Neuronal stem cell (in vitro differentiated cells): Measurements from ENCODE around the gene TPT1.

Source experiments
- DNase-seq: peaks from one replicate; pipeline ENCODE4 v3.0.0-alpha.2; 2013; ENCODE audit warnings: low spot score
- H2AFZ ChIP-seq: one replicate; pipeline ENCODE4 v1.6.1; 2013; ENCODE audit warnings: mild to moderate bottlenecking, low read length, inconsistent platforms
- H2AK5ac ChIP-seq: 2 replicates; pipeline ENCODE4 v1.6.1; 2013; ENCODE audit warnings: low read depth, mild to moderate bottlenecking, inconsistent platforms, low read length, moderate library complexity, mixed read lengths
- H2BK120ac ChIP-seq: 2 replicates; pipeline ENCODE4 v1.6.1; 2013; ENCODE audit warnings: low read depth, mild to moderate bottlenecking, inconsistent platforms, low read length, moderate library complexity, mixed read lengths
- H2BK12ac ChIP-seq: one replicate; pipeline ENCODE4 v1.6.1; 2013; ENCODE audit warnings: low read length, inconsistent platforms
- H2BK15ac ChIP-seq: 2 replicates; pipeline ENCODE4 v1.6.1; 2013; ENCODE audit warnings: mild to moderate bottlenecking, low read length, inconsistent platforms, mixed read lengths
- H2BK5ac ChIP-seq: one replicate; pipeline ENCODE4 v1.6.1; 2013; ENCODE audit warnings: inconsistent platforms, mild to moderate bottlenecking, low read length, moderate library complexity
- H3K14ac ChIP-seq: one replicate; pipeline ENCODE4 v1.6.1; 2013; ENCODE audit warnings: low read length, inconsistent platforms
- H3K18ac ChIP-seq: 2 replicates; pipeline ENCODE4 v1.6.1; 2013; ENCODE audit warnings: low read length, inconsistent platforms
- H3K23ac ChIP-seq: 2 replicates; pipeline ENCODE4 v1.6.1; 2013; ENCODE audit warnings: low read depth, mild to moderate bottlenecking, mixed read lengths, low read length, inconsistent platforms; ENCODE audit not compliant: poor library complexity
- H3K27ac ChIP-seq: replicated peaks from 3 replicates; pipeline ENCODE4 v1.5.1; 2013; ENCODE audit warnings: low read length, inconsistent platforms
- H3K27me3 ChIP-seq, 3 experiments: 2 replicates each; pipeline ENCODE4 v1.6.1; 2013; ENCODE audit warnings: low read length in 3 of 3, mild to moderate bottlenecking in 2 of 3, inconsistent platforms in 1 of 3, low read depth in 1 of 3, mixed read lengths in 1 of 3, moderate library complexity in 1 of 3; ENCODE audit not compliant: control insufficient read depth in 3 of 3, insufficient read depth in 3 of 3
- H3K36me3 ChIP-seq, 2 donors: replicated peaks in 1 of 2; 2 replicates each; pipeline ENCODE4 v1.6.1; 2013; ENCODE audit warnings: low read length in 2 of 2; ENCODE audit not compliant: control insufficient read depth in 2 of 2, insufficient read depth in 2 of 2
- H3K4ac ChIP-seq: 2 replicates; pipeline ENCODE4 v1.6.1; 2013; ENCODE audit warnings: inconsistent platforms, mild to moderate bottlenecking, low read length, moderate library complexity
- H3K4me1 ChIP-seq, 2 donors: 1 replicate in 1 of 2; 2 replicates in 1 of 2; pipeline ENCODE4 v1.6.1; 2013; ENCODE audit warnings: low read length in 2 of 2, low read depth in 1 of 2; ENCODE audit not compliant: control insufficient read depth in 2 of 2, insufficient read depth in 1 of 2
- H3K4me2 ChIP-seq: one replicate; pipeline ENCODE4 v1.6.1; 2013; ENCODE audit warnings: mild to moderate bottlenecking, low read length, inconsistent platforms; ENCODE audit not compliant: insufficient read depth, poor library complexity, severe bottlenecking
- H3K4me3 ChIP-seq, 2 donors: 2 replicates each; pipeline ENCODE4 v1.5.1; 2013; ENCODE audit warnings: low read length in 2 of 2, mild to moderate bottlenecking in 2 of 2, inconsistent platforms in 1 of 2, moderate library complexity in 1 of 2
- H3K79me1 ChIP-seq: one replicate; pipeline ENCODE4 v1.6.1; 2013; ENCODE audit warnings: low read depth, mild to moderate bottlenecking, inconsistent platforms, low read length, moderate library complexity
- H3K9ac ChIP-seq: one replicate; pipeline ENCODE4 v1.6.1; 2013; ENCODE audit warnings: mild to moderate bottlenecking, low read depth, low read length, inconsistent platforms; ENCODE audit not compliant: poor library complexity
- H3K9me3 ChIP-seq, 2 donors: replicated peaks in 1 of 2; 2 replicates each; pipeline versions ENCODE3 to v1.6.1; 2013; ENCODE audit warnings: low read length in 2 of 2, mild to moderate bottlenecking in 2 of 2, inconsistent platforms in 1 of 2, low read depth in 1 of 2, mixed read lengths in 1 of 2, moderate library complexity in 1 of 2; ENCODE audit not compliant: control insufficient read depth in 2 of 2, insufficient read depth in 1 of 2
- H4K8ac ChIP-seq: one replicate; pipeline ENCODE4 v1.6.1; 2013; ENCODE audit warnings: low read depth, mild to moderate bottlenecking, inconsistent platforms, low read length, moderate library complexity
- H4K91ac ChIP-seq: one replicate; pipeline ENCODE4 v1.6.1; 2013; ENCODE audit warnings: low read length, low read depth, mild to moderate bottlenecking, inconsistent platforms; ENCODE audit not compliant: poor library complexity
- WGBS, 2 donors: extraction: QIAGEN DNeasy Blood & Tissue Kit; methylation state at CpG; one replicate each; pipeline ENCODE4 v1.1.7; 2013; ENCODE audit warnings: missing lambda C conversion rate in 2 of 2, mixed read lengths in 1 of 2; ENCODE audit not compliant: insufficient read length in 2 of 2, insufficient replicate concordance in 1 of 2; ENCODE audit errors: extremely low coverage in 2 of 2; 5-methylcytosine and 5-hydroxymethylcytosine counted together

The TPT1 gene

GRCh38 chr13:45331123-45331619 lies 9.8 kb downstream of the TPT1 start:
- Histone ChIP-seq H2BK5ac (no peak overlapping the region), H3K4ac (no peak overlapping the region), H3K4me3 (no peak overlapping the region), H2BK12ac (no peak overlapping the region), H3K4me1 (peaks cover 0 to 3% of the 10 kb centered on the region in 2 donors), H3K4me2 (no peak overlapping the region), H3K36me3 (peaks cover 9 to 26% of the 10 kb centered on the region in 2 donors), H3K9me3 (no peaks in the 10 kb centered on the region), H2AFZ (no peak overlapping the region), H4K8ac (no peak overlapping the region), H2BK15ac (no peak overlapping the region), H3K9ac (no peak overlapping the region), H3K27ac (no peak overlapping the region), H4K91ac (no peak overlapping the region), H2BK120ac (no peak overlapping the region), H3K14ac (no peak overlapping the region), H2AK5ac (no peak overlapping the region), H3K27me3 (no peaks in the 10 kb centered on the region), H3K18ac (no peak overlapping the region), H3K23ac (no peak overlapping the region), H3K79me1 (no peaks in the 10 kb centered on the region)
- no CpG with 5 or more reads among the region's 1 CpG for whole genome bisulfite sequencing, 2 donors
- no peak for DNase-seq

DNA sequence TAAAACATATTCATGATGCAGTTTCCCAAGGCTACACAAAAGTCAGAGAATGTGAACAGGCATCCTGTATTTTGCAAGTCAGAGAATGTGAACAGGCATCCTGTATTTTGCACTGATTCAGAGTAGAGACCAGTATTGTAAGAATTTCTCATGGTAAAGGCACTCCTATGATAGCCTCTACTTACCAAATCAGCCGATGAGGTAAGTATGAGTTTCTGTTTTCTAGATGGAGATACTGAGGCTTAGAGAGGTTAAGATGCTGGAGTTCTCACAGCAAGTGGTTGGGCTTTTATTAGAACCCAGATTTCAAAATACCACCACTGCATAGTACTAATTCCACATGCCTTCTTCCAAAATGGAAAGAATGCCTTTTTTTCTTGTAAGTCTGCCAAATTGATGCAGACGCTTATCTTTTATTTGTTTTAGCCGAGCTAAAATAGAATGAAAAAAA lies 12.3 kb downstream of the TPT1 start:
- Histone ChIP-seq H3K4me1 (peaks cover 0 to 3% of the 10 kb centered on the region in 2 donors), H3K18ac (no peak overlapping the region), H2AK5ac (no peak overlapping the region), H3K4me2 (no peak overlapping the region), H3K79me1 (no peaks in the 10 kb centered on the region), H3K14ac (no peak overlapping the region), H2BK5ac (no peak overlapping the region), H3K9ac (no peak overlapping the region), H4K8ac (no peak overlapping the region), H3K36me3 (peaks cover 0 to 4% of the 10 kb centered on the region in 2 donors), H3K23ac (no peak overlapping the region), H3K4me3 (no peak overlapping the region), H3K27ac (no peak overlapping the region), H3K4ac (no peak overlapping the region), H4K91ac (no peak overlapping the region), H2BK120ac (no peak overlapping the region), H3K27me3 (no peaks in the 10 kb centered on the region), H3K9me3 (no peaks in the 10 kb centered on the region), H2AFZ (no peak overlapping the region), H2BK12ac (no peak overlapping the region), H2BK15ac (no peak overlapping the region)
- WGBS, 2 donors: no CpG with 5 or more reads among the region's 3 CpGs
- no peak for DNase-seq

- Histone ChIP-seq H3K4me3 (no peak overlapping the region), H4K91ac (no peak overlapping the region), H2BK15ac (no peak overlapping the region), H3K27ac (no peak overlapping the region), H2BK12ac (no peak overlapping the region), H3K14ac (no peak overlapping the region), H3K18ac (no peak overlapping the region), H3K4ac (no peak overlapping the region), H4K8ac (no peak overlapping the region), H3K27me3 (no peaks in the 10 kb centered on the region), H2BK120ac (no peak overlapping the region), H3K9ac (no peak overlapping the region), H2BK5ac (no peak overlapping the region), H3K23ac (no peak overlapping the region), H3K4me2 (no peak overlapping the region), H3K79me1 (no peaks in the 10 kb centered on the region), H2AFZ (no peak overlapping the region), H2AK5ac (no peak overlapping the region), H3K9me3 (no peaks in the 10 kb centered on the region), H3K36me3 (no peaks in the 10 kb centered on the region), H3K4me1 (no peaks in the 10 kb centered on the region)
- DNase-seq: no peak
- WGBS, 2 donors: no CpG with 5 or more reads among the region's 9 CpGs
Observed at GRCh38 chr13:45327253-45327955, 13.6 kb downstream of the TPT1 start.

GRCh38 chr13:45325806-45326205 lies 15.2 kb downstream of the TPT1 start:
- Histone ChIP-seq H2BK120ac (no peak overlapping the region), H3K4ac (no peak overlapping the region), H3K79me1 (no peaks in the 10 kb centered on the region), H3K27me3 (no peaks in the 10 kb centered on the region), H3K9ac (no peak overlapping the region), H4K91ac (no peak overlapping the region), H2BK5ac (no peak overlapping the region), H2AK5ac (no peak overlapping the region), H2AFZ (no peak overlapping the region), H3K14ac (no peak overlapping the region), H3K9me3 (no peaks in the 10 kb centered on the region), H2BK15ac (no peak overlapping the region), H3K36me3 (peaks cover 0 to 1% of the 10 kb centered on the region in 2 donors), H3K4me1 (no peaks in the 10 kb centered on the region), H3K18ac (no peak overlapping the region), H3K4me3 (no peak overlapping the region), H3K23ac (no peak overlapping the region), H3K27ac (no peak overlapping the region), H3K4me2 (no peak overlapping the region), H4K8ac (no peak overlapping the region), H2BK12ac (no peak overlapping the region)
- no peak for DNase-seq
- WGBS, 2 donors: no CpG with 5 or more reads among the region's 4 CpGs
